GM21576 (cell line): ENCODE measurements around the gene PDLIM3.

ENCODE experiments used
- ATAC-seq: cut with Tn5 transposase; IDR thresholded peaks from one replicate; pipeline ENCODE4 v1.9.1; 2021; ENCODE audit warnings: mild to moderate bottlenecking, moderate library complexity; ENCODE audit not compliant: unreplicated experiment

The PDLIM3 gene

DNA sequence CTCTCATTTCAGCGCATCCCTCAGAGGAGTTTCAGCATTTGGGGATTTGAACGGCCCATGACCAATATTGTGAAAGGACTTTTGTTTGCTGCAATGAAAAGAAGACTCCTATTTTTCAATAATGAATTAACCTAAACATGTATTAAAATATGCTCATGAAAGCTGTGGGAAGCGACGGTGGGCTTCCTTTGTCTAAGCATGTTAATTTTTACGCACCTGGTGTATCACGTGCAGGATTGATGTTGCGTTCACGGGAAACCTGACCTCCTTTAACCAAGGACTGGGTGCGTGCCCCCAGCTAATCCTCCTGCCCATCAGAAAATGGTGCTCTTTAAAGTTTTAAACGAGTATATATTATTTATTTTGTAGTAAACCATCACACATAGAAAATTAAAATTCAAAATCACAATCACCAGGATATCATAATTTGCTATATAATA lies 63.2 kb downstream of the PDLIM3 start:
- ATAC-seq: peak; percentile 10

DNA sequence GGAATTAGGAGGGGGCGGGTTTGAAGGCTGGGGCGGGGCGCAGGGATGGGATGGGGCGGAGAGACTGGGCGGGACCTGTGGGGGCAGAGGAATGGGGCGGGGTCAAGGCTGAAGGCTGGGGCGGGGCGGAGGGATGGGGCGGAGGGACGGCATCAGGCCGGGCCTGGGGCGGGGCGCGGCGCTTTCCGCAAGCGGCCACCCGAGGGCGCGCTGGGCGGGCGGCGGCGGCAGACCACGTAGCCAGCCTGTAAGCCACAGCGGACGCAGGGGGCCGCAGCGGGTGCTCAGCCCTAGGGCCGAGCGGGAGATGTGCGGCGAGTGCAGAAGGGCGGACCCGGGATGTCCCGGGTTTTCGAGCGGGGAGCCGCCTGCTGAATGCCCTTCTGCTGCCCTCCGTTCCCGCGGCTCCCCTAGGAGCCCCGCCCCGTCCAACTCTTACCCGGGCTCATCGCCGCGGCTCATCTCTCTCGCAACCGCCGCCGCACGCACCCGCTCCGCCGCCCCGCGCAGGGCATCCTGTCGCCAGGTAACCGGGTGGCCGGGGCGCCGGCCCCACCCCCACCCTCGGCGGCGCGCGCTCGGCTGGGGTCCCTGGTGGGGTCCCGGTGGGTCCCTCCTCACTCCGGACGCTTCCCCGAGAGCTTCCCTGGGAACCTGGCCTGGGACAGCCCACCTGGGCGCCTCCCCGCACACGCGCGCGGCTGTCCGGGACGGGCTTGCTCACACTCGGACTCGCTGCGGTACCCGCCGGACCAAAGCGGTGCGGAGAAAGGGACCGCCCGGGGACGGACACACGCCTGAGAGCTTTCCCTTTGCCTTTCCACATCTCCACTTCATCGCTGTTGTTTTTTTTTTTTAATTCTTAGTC lies 63.8 kb downstream of the PDLIM3 start, which contains the start of gene CCDC110:
TSS of gene CCDC110 (minus strand) at position 499 of the 868 bp plus-strand sequence. CDS start at position 449, 50 bp downstream.
- peak; percentile 93 for ATAC-seq

DNA sequence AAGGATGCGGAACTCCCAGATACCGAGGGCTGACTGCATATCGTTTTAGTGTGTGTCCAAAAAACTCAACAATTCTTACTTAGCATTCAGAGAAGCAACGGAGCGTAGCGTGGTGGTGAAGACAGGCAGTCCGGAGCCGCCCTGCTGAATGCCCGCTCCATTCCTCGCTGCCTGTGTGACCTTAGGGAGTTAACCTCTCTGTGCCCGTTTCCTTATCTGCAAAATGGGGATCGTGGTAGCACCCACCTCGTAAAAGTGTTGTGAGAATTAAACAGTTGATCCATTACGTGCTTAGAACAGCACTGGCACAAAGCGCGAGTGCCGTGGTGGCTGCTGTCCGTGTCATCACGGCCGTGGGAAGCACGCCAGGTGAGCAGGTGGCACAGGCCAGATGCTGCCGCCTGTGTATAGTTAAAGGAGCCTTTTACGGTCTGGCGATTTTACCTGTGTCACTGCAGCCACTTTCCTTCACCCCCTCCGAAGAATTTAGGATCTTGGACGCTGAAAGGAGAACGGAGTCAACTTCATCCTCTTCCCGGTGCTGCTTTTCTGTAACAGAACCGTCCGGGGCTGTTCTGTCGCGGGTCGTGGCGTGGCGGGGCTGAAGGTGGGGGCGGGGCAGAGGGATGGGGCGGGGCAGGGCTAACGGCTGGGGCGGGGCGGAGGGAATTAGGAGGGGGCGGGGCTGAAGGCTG lies 64.7 kb downstream of the PDLIM3 start:
- no peak for ATAC-seq

DNA sequence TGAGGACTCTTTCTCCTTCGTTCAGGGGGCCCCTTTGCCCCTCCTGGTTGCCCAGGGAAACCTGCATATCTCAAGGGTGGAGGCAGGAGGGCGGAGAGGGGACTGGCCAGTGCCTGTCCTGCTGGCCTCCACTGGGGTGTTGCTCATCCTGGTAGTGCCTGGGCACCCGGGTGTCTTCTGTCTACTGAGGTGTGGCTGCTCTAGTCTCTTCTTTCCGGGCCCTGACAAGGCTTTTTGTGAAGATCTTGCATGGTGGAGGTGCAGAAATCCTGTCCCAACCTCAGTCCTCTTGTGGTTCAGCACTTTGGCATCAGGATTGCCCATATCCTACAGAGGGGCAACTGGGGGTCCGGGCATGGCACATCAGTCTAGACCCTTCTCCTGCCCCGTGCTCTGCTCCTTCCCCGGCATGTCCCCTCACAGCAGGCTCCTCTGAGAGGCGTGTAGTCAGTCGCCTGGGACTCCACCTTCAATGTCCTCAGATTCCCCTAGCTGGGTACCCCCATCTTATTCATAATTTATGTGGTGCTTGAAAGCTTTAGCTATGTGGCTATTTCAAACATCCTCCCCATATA lies 65.6 kb downstream of the PDLIM3 start:
- ATAC-seq: no peak

DNA sequence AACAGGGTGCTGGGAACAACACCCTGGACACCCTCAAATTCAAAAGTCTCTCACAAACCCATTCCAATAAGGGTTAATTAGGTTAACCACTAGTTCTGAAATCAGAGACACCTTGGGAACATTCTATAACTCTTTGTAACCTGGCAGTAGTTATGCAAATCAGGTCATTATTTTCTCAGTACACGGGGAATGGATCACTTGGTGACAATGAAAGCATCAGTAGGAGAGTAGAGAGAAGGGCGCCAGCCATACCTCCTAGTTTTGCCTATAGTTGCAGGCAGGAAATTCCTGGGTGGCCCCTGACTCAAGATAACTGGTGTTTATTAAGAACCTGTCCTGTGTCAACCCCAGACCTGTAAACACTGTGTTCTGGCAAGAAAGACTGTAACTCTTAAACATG lies 66.3 kb downstream of the PDLIM3 start:
- ATAC-seq: no peak

DNA sequence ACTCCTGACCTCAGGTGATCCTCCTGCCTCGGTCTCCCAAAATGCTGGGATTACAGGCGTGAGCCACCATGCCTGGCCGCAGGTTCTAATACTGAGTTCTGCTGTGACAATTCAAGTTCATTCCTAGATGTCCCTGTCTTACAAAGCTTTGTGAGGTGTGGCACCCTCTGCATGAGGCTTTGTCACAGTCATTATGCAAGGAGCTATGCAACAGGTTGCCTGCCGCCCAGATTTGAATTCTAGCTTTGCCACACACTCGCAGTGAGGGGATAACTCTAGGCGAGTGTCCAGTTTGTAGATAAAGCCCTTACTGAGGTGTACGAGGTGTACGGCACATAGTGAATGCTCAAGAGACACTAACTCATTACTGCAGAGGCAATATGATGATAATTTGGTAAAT lies 67.3 kb downstream of the PDLIM3 start:
- no peak for ATAC-seq

DNA sequence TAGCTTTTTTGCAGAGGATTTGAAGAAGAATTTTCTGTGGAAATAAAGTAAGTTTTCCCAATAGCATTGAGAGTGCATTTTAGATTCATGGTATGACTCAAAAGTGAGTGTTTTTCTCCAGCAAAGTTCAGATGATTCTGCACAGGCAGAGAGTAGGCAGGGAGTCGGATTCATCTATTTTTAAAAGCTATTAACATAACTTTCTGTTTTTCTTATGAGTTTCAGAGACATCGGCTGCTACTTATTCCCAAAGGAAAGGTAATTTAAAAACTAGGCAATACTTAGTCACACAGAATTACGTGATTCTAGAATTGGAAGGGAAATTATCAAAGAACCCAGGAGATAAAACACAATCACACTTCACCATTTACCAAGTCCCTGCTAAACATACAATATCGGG lies 68.2 kb downstream of the PDLIM3 start:
- ATAC-seq: no peak

DNA sequence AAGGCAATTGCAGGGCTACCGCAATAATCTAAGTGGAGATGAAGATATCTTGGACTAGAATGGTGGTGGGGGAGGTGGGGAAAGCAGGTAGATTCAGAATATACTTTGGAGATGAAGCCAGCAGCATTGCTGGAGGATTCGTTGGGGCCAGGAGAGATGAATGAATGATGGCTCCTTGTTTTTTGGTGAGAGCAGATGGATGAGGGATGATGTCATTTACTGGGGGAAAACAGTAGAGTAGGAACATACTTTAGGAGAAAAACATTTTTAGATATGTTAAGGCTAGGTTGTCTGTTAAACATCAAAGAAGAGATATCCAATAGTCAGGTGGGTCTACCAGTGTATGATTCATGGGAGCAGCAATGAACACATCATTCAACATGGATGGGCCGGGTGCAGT lies 69.6 kb downstream of the PDLIM3 start:
- ATAC-seq: no peak

DNA sequence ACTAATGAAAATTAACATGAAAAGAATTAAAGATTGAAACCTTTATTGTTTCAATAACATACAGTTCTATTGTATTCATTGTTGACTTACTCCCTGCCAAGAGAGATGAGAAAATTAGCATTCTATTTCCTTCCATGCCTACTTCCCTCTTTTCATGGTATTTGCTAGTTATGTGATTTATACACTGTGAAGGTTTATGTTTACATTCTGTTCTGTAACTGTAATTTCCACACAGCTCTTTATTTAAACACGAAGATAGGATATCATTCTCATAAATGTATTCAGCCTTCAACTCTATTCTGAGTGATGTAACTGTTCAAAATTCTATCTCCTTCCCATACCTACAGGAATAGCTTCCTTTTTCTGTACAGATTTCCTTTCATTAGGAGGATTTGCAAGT lies 70.4 kb downstream of the PDLIM3 start:
- ATAC-seq: no peak

DNA sequence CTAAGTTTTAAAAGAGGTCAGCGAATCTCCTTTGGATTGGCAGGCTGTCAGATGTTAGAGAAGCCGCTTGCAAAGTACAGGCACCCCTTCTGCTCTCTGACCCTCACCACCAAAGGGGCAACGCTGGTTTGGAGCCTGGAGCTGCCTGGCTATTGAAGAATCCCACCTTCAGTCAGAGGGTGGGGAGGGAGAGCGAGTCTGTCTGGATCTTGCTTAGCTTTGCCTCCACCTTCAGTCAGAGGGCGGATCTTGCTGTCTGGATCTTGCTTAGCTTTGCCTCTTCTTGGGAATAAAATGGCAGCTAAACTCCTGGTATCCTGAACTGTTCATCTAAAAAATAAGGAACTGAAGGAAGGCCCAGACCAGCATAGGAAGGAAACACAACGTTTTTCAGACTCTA lies 71.1 kb downstream of the PDLIM3 start:
- no peak for ATAC-seq

DNA sequence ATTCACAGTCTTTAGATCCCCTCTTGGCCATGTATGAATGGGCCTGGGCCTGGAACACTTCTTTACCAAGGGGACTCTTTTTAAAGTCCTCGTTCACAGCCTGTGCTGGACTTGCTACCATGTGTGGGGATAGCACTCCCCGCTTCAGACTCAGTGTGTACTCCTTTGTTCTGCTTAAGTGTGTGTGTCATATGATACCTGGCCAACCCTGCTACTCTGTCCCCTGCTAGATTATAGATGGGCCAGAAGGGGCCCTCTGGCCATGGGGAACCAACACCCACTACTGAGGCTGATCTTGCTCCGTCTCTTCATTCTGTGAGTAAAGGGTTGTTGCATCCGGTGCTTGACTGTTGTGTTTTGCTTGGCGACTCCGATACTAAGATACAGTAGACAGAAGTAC lies 71.8 kb downstream of the PDLIM3 start:
- no peak for ATAC-seq

DNA sequence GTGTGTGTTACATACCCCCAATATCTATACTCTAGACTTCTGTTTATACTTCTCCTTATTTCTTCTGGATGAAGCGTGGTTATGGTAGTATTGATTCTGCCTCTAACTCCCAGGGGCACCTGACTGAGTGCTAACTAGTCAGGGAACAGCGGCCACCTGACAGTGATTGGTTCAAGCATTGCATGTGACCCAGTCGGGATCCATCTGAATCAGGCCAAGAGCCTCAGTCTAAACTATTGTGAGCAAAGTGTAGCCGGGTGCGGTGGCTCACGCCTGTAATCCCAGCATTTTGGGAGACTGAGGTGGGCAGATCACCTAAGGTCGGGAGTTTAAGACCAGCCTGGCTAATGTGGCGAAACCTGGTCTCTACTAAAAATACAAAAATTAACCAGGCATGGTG lies 73.7 kb downstream of the PDLIM3 start:
- no peak for ATAC-seq

DNA sequence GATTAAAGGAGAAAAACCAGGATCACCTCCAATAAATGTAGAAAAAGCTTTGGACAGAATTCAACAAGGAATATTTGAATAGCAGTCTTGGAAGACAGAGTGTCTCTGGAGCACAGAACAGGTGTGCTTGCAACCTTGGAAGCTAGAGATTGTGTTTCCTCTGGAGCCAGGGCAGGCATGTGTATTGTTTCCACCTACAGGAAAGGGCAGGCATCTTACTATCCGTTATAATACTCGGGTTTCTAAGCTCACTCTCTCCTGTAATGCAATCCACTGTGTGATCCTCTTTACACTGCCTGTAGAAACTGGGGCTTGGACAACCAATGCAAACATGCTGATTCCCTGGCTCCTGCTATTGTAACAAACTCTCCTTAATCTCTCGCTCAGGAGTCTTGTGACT lies 78.2 kb downstream of the PDLIM3 start:
- no peak for ATAC-seq

DNA sequence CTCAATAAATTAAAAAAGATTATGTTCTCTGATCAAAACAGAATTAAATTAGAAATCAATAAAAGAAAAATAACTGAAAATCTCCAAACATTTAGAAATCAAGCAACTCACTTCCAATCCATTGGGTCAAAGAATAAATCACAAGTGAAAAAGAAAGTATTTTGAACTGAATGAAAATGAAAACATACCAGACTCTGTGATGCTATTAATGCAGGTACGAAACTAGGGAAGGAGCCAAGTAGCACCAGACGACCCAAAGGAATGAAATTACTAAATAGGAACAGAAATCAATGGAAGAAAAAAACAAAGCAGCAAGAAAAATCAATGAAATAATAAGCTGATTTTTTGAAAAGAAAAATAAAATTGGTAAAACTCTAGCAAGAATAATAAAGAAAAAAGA lies 79.2 kb downstream of the PDLIM3 start:
- no peak for ATAC-seq
